ENCODE results near the gene KLHL42.

DNA sequence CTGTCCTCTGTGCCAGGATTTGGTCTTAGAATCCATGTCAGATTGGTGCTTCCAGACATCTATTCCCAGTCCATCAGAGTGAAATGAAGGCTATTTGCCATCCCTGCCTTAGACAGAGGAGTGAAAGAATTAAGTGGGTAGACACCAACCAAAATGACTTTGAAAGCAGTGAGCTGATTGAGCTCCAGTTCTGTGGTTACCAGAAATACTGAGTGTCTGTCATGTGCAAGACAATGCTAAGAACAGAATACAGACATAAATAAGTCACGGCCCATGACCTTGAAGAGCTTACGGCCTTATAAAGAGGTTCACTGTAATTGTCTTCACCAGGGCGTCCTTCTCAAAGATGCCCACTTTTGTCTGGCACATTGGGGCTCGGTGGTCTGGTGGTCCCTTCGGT is 21.6 kb downstream of the KLHL42 start:
- TF ChIP-seq POLR2A (IDR thresholded peaks at IDR 0.05), result no peak
- TF ChIP-seq CTCF (IDR thresholded peaks at IDR 0.05), result no peak
- TF ChIP-seq EP300 (IDR thresholded peaks at IDR 0.05), result no peak
- TF ChIP-seq POLR2AphosphoS5 (IDR thresholded peaks at IDR 0.05), result no peak
